ENCODE measurements around the gene POLR1G.

Gene POLR1G

GRCh38 chr19:45421947-45422498, 15.6 kb downstream of the POLR1G start:
- no peak for ATAC-seq
- TF ChIP-seq ZNF8 (CRISPR knock-in tag; IDR thresholded peaks at IDR 0.05), result no peak
- TF ChIP-seq CREB5 (CRISPR knock-in tag; IDR thresholded peaks at IDR 0.05; ENCODE audit: low read depth), result no peak
- no peak for TF ChIP-seq BACH2 (CRISPR knock-in tag; IDR thresholded peaks at IDR 0.05; ENCODE audit: borderline replicate concordance)
- no peak for TF ChIP-seq ISL1 (CRISPR knock-in tag; IDR thresholded peaks at IDR 0.05)
- no peak for TF ChIP-seq CSDC2 (CRISPR knock-in tag; IDR thresholded peaks at IDR 0.05)
- TF ChIP-seq TCF4 (CRISPR knock-in tag; IDR thresholded peaks at IDR 0.05; ENCODE audit: borderline replicate concordance), result no peak
- TF ChIP-seq ZNF565 (CRISPR knock-in tag; conservative IDR thresholded peaks at IDR 0.05; ENCODE audit: low read depth), result no peak
- no peak for TF ChIP-seq GLIS3 (CRISPR knock-in tag; IDR thresholded peaks at IDR 0.05)
- TF ChIP-seq TOX (CRISPR knock-in tag; IDR thresholded peaks at IDR 0.05; ENCODE audit: borderline replicate concordance), result no peak
- TF ChIP-seq ZFP3 (CRISPR knock-in tag; IDR thresholded peaks at IDR 0.05), result no peak
- TF ChIP-seq ARNTL (CRISPR knock-in tag; IDR thresholded peaks at IDR 0.05; ENCODE audit: borderline replicate concordance, low read depth), result no peak
- TF ChIP-seq ZFP30 (CRISPR knock-in tag; IDR thresholded peaks at IDR 0.05), result no peak
- TF ChIP-seq ZC3H10 (CRISPR knock-in tag; IDR thresholded peaks at IDR 0.05), result no peak

- TF ChIP-seq SNAI2 (CRISPR knock-in tag; IDR thresholded peaks at IDR 0.05) (no peak), PPARA (CRISPR knock-in tag; IDR thresholded peaks at IDR 0.05; ENCODE audit: borderline replicate concordance) (no peak), CREB5 (CRISPR knock-in tag; IDR thresholded peaks at IDR 0.05; ENCODE audit: low read depth) (no peak), ZNF565 (CRISPR knock-in tag; conservative IDR thresholded peaks at IDR 0.05; ENCODE audit: low read depth) (no peak), ISL1 (CRISPR knock-in tag; IDR thresholded peaks at IDR 0.05) (no peak), TOX (CRISPR knock-in tag; IDR thresholded peaks at IDR 0.05; ENCODE audit: borderline replicate concordance) (no peak), ZNF8 (CRISPR knock-in tag; IDR thresholded peaks at IDR 0.05) (no peak), ZNF70 (CRISPR knock-in tag; IDR thresholded peaks at IDR 0.05) (no peak), ARNTL (CRISPR knock-in tag; IDR thresholded peaks at IDR 0.05; ENCODE audit: borderline replicate concordance, low read depth) (no peak), TCF4 (CRISPR knock-in tag; IDR thresholded peaks at IDR 0.05; ENCODE audit: borderline replicate concordance) (no peak), CSRNP3 (CRISPR knock-in tag; IDR thresholded peaks at IDR 0.05) (no peak), GLIS3 (CRISPR knock-in tag; IDR thresholded peaks at IDR 0.05) (no peak), CSDC2 (CRISPR knock-in tag; IDR thresholded peaks at IDR 0.05) (no peak), POU6F1 (CRISPR knock-in tag; IDR thresholded peaks at IDR 0.05; ENCODE audit: borderline replicate concordance, low read depth) (no peak), ESRRG (CRISPR knock-in tag; IDR thresholded peaks at IDR 0.05) (no peak), PATZ1 (CRISPR knock-in tag; IDR thresholded peaks at IDR 0.05; ENCODE audit: borderline replicate concordance) (no peak), ZFP3 (CRISPR knock-in tag; IDR thresholded peaks at IDR 0.05) (no peak), ZC3H10 (CRISPR knock-in tag; IDR thresholded peaks at IDR 0.05) (no peak)
- no peak for ATAC-seq
Measured at GRCh38 chr19:45423033-45423588, 16.7 kb downstream of the POLR1G start.

GRCh38 chr19:45423589-45424190, 17.2 kb downstream of the POLR1G start, which contains the start of gene ERCC1:
ERCC1 (minus strand) TSS chr19:45423917; CDS start chr19:45423374, 543 bp downstream.
- peak; percentile 87 for ATAC-seq
- no peak for TF ChIP-seq GLIS3 (CRISPR knock-in tag; IDR thresholded peaks at IDR 0.05)
- no peak for TF ChIP-seq ZC3H10 (CRISPR knock-in tag; IDR thresholded peaks at IDR 0.05)
- TF ChIP-seq CSDC2 (CRISPR knock-in tag; IDR thresholded peaks at IDR 0.05), result no peak
- TF ChIP-seq RARB (CRISPR knock-in tag; IDR thresholded peaks at IDR 0.05), result no peak
- no peak for TF ChIP-seq SNAI2 (CRISPR knock-in tag; IDR thresholded peaks at IDR 0.05)
- TF ChIP-seq TOX (CRISPR knock-in tag; IDR thresholded peaks at IDR 0.05; ENCODE audit: borderline replicate concordance), result no peak
- peak; percentile 70; the same call in 1 of the 2 replicates for TF ChIP-seq TCF4 (CRISPR knock-in tag; IDR thresholded peaks at IDR 0.05; ENCODE audit: borderline replicate concordance)
- peak; percentile 46; the same call in 1 of the 2 replicates for TF ChIP-seq CSRNP3 (CRISPR knock-in tag; IDR thresholded peaks at IDR 0.05)
- TF ChIP-seq BACH2 (CRISPR knock-in tag; IDR thresholded peaks at IDR 0.05; ENCODE audit: borderline replicate concordance), result no peak
- TF ChIP-seq OSR1 (CRISPR knock-in tag; IDR thresholded peaks at IDR 0.05), result no peak
- no peak for TF ChIP-seq ARNTL (CRISPR knock-in tag; IDR thresholded peaks at IDR 0.05; ENCODE audit: borderline replicate concordance, low read depth)
- no peak for TF ChIP-seq PATZ1 (CRISPR knock-in tag; IDR thresholded peaks at IDR 0.05; ENCODE audit: borderline replicate concordance)
- no peak for TF ChIP-seq ZNF8 (CRISPR knock-in tag; IDR thresholded peaks at IDR 0.05)
- no peak for TF ChIP-seq ESRRG (CRISPR knock-in tag; IDR thresholded peaks at IDR 0.05)

All from SK-N-SH treated with all-trans-retinoic acid at 6 μM for 48 hours (cell line).